HG03378 (cell line): Measurements from ENCODE around the gene EIF3J.
"Not testable (repeated sequence)": the region's sequence is repeated elsewhere in the genome, so short reads cannot be mapped to it uniquely, and the experiment has no call there.

Experiments
- ATAC-seq: cut with Tn5 transposase; IDR thresholded peaks from one replicate; pipeline ENCODE4 v1.9.1; 2021; ENCODE audit warnings: mild to moderate bottlenecking, moderate library complexity; ENCODE audit not compliant: unreplicated experiment

The EIF3J gene, protein sequence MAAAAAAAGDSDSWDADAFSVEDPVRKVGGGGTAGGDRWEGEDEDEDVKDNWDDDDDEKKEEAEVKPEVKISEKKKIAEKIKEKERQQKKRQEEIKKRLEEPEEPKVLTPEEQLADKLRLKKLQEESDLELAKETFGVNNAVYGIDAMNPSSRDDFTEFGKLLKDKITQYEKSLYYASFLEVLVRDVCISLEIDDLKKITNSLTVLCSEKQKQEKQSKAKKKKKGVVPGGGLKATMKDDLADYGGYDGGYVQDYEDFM

DNA sequence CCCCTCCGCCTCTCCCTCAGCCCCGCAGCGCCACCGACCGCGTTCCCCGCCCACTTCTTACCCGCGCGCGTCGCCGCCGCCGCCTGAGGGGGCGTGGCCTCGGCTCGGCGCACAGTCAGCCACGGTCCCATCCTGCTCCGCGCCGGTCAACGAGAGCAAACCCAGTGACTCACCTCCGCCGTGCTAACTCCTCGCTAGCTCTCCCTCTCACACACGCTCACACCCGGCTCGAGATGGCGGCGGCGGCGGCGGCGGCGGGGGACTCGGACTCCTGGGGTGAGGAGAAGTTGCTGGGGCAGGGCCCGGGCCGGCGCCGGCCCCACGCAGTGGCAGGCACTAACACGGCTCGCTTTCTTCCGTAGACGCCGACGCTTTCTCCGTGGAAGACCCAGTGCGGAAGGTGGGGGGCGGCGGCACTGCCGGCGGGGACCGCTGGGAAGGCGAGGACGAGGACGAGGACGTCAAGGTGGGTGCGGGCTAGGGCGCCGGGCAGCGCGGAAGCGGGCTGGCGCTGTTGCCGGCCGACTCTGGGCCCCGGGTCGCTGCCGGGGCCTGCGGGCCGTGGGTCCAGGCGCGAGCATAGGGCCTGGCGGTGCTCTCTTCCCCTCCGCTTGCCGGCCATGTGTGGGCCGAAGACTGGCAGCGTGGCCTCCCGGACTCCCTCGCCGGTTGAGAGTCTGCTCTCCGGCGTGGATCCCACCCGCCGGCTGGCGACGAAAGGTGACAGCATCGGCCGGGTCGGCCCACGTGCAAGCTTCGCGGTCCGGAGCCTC, at the start of gene EIF3J:
TSS of gene EIF3J (plus strand) at position 186 of the 773 bp plus-strand sequence. CDS start at position 234, 48 bp downstream.
- peak; percentile 81 for ATAC-seq

DNA sequence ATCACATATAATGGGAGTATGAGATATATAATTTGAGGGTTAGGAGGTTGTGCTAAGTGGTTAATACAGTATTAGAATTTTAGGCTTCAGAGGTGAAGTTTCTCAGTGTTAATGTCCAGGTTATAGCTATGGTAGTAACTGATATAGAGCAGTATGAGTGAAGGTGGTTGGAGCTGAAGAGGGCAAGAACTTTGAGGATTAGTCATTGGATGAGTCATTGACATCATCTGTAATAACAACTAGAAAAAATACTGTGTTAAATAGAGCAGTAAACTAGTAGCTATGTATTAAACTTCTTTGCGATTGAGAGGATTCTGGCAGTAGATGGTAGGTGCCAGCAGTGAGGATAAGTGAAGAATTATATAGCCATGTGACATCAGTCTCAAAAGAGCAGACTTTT, 47.5 kb upstream of the EIF3J start:
- ATAC-seq, result no peak

DNA sequence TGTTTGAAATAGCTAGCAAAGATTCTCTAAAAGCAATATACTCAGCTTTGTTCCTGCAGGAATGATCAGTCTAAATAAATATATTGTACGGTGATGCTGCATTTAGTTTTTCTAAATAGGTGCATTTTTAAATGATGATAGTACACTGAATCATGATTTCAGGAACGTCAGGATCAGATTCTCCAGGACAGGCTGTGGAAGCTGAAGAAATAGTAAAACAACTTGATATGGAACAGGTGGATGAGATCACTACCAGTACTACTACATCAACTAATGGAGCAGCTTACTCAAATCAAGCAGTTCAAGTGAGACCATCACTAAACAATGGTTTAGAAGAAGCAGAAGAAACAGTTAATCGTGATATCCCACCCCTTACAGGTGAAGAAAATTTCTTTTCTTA, 46.3 kb upstream of the EIF3J start:
- no peak for ATAC-seq

DNA sequence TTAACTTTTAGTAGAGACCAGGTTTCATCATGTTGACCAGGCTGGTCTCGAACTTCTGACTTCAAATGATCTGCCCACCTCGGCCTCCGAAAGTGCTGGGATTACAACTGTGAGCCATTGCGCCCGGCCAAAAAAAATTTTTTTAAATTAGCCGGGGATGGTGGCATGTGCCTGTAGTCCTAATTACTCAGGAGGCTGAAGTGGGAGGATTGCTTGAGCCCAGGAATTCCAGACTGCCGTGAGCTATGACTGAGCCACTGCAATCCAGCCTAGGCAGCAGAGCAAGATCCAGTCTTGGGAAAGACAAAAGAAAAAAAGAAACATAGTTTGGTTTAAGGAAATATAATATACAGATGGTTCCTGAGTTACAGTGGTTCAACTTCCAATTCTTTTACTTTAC, 44.9 kb upstream of the EIF3J start:
- ATAC-seq, result no peak

DNA sequence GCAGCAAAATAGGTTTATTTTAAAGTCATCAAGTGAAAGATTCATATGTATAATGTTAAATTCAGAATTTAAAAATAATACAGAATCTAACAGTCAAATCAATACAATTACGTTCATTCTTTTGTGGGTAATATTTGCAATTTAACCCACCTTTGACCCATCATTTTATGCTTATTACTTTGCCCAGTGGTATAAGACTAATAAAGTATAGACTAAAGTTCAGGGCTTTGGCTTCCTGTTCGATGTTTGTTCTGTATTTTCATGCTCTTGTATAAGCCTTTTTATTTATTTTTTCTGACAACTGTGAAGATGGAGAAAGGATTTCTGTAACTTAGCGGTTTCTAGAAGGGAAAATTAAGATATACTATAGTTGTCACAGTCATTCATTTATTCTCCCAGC, 44.3 kb upstream of the EIF3J start:
- no peak for ATAC-seq

DNA sequence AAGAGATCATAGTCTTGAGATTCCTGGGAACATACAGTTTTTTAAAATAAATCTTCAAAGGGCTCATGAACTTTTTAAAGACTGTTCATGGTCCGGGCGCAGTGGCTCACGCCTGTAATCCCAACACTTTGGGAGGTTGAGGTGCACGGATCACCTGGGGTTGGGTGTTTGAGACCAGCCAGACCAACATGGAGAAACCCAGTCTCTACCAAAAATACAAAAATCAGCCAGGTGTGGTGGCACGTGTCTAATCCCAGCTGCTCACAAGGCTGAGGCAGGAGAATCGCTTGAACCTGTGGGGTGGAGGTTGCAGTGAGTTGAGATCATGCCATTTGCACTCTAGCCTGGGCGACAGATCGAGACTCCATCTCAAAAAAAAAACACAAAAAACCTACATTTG, 41.4 kb upstream of the EIF3J start:
- ATAC-seq, result no peak

DNA sequence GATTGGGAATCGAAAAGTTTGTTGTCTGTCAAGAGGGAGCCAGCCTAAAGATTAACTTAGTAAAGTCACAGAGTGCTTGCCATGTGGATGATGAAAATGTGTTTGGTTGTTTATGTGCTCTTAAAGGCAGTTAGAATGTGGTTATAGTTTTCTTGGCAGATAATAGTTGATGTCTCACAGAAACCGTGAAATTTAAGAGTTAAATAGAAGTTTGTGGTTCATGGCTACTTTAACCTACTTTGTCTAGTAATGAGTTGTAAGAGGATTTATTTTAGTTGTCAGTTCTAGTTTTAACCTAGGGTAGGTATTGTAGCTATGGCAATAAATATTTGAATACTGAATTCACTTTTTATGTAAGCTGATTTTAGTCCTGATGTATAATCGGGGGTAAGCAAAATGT, 36.4 kb upstream of the EIF3J start:
- ATAC-seq, result no peak

DNA sequence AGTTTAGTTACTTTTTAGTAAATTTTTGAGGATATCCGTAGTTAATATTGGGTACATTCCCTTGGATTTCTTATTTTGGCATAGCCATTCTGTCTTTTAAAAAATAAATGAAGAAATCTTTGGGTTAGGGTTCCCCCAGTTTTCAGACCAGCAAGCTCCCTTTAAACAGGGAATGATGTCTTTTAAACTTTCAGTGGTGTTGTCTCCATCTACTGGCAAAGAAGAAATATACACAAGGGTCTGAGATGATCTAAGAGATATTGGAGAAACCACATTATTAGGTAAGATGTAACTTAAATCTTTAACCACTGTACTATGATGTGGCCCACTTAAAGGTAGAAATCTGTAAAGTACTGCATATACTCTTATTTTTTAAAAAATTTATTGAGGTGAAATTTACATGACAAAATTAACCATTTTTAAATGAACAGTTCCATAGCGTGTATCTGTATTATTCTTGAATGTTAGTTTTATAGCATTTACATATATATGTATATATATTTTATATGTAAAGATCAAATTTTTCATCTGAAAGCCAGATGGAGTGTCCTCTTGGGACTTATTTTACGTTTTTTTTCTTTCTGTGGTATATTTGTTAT, 35.1 kb upstream of the EIF3J start:
- no peak for ATAC-seq

DNA sequence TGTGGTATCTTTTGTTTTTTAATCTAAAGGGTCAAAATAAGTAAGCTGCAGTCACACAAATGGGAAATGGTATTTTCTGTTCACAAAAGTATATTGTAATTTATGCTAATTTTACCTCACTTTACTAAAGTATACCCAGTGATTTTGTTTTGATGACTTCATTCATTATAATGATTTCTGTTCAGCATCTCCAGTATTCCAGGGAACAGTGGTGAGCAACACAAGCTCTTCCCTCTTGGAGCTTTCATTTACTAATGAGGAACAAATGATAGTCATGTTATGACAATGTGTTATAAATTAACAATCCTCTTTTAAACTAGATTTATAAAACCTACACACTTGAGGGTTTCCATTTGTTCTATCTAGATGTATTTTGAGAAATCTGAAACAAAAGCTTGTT, 20.5 kb upstream of the EIF3J start:
- ATAC-seq, result no peak

DNA sequence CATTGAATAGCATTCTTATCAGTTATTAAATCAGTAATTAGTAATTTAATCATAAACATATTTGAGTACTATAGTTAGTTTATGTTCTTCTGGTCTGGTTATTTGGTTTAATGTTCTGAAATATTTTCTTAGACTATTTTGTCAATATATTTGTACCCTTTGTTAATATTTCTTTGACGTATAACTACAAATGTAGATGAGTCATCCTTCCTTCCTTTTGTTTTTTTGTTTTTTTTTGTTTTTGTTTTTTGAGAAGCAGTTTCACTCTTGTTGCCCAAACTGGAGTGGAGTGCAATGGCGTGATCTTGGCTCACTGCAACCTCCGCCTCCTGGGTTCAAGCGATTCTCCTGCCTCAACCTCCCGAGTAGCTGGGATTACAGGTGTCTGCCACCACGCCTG, 17.4 kb upstream of the EIF3J start:
- ATAC-seq, result no peak

DNA sequence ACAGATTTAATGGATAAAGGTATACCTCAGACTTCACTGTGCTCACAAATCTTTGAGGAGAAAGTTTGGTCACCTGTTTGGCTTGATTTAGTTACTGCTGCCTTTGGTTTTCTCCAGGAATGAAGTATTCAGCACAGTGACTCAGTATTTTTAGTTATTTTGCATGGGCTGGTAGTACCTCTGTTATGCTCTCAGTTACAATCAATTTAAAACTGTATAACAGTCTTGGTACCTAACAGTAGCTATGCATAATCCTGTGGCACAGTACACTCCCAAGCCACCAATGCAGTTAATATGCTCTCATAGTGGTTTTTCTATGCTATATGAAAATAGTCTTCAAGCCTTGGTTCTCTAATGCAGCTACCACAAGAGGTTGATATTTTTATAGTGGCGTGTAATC, 11.9 kb upstream of the EIF3J start:
- ATAC-seq, result no peak

DNA sequence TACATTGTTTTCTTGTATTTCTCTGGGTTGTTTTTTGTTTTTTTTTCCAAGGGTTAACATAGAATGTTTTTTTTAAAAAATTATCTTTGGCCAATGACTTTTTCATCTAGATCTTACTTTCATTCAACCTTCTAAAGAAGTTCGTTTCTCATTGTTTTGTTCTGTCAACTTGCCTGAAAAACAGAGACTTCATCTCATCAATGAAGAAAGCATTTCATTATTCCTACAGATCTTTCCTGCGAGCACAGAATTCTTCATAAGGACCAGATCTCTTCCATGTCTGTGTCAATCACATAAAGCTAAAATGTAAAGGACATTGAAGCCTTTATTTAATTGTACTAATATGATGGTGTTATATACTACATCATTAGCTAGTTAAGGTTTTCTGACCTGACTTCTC, 9.7 kb upstream of the EIF3J start:
- no peak for ATAC-seq

DNA sequence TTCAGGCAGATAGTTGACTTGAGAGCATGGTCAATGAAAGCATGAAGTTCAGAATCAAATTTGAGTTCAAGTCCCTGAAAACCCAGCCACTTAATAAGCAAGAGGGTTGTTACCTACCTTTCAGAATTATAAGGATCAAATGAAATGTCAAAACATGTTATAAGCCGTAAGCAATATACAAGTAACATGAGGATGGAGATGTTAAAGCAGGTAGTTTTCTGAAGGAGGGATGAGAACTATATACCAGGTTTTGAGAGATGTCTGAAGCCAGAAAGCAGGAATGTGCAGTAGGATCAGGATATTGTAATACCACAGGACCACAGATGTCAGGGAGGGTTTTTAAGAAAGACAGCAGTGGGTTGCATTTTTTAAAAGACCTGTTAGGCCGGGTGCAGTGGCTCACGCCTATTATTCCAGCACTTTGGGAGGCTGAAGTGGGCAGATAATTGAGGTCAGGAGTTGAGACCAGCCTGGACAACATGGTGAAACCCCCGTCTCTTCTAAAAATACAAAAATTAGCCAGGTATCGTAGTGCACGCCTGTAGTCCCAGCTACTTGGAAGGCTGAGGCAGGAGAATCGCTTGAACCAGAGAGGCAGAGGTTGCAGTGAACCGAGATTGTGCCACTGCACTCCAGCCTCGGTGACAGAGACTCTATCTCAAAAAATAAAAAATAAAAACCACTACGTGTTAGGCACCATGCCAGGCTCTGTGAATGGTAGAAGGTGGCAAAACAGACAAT, 6.9 kb upstream of the EIF3J start:
- ATAC-seq, result no peak

DNA sequence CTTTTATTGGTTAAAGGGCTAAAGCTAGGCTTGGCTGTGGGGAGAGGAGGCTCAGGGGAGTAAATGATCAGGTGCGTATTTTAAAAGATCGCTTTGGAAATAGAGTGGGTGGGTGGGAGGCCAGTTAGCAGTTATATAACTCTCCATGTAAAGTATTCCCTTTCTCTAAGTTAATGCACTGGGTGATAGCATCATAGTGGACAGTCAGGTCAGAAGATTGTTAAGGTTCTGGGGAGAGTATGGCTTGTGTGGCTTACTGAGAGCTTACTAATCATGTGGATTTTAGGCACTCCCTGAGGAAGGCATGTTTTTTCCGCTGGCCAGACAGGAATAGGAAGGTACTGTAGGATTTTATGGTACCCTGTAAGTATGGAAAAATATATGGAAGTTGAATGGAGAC, 6.3 kb upstream of the EIF3J start:
- no peak for ATAC-seq

DNA sequence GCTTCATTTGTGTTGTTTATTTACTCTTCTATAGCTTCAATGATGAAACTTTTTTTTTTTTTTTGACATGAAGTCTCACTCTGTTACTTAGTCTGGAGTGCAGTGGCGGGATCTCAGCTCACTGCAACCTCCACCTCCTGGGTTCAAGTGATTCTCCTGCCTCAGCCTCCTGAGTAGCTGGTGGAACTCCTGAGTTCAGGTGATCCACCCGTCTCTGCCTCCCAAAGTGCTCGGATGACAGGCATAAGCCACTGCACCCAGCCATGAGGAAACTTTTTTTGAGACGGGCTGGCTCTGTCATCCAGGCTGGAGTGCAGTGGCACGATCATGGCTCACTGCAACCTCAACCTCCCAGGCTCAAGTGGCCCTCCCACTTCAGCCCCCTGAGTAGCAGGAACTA, 4.7 kb upstream of the EIF3J start:
- not testable (repeated sequence) for ATAC-seq

DNA sequence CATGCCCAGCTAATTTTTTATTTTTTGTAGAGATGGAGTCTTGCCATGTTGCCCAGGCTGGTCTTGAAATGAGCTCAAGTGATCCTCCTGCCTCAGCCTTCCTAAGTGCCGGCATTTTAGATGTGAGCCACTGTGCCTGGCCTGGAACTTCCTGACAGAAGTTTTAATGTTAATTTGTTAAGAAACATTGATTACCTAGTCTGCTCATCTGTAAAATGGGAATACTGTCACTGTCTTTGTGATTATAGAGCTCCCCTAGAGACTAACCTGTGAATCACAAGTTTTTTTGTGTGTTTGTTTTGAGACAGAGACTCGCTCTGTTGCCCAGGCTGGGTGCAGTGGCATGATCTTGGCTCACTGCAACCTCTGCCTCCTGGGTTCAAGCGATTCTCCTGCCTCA, 4.3 kb upstream of the EIF3J start:
- ATAC-seq, result no peak

DNA sequence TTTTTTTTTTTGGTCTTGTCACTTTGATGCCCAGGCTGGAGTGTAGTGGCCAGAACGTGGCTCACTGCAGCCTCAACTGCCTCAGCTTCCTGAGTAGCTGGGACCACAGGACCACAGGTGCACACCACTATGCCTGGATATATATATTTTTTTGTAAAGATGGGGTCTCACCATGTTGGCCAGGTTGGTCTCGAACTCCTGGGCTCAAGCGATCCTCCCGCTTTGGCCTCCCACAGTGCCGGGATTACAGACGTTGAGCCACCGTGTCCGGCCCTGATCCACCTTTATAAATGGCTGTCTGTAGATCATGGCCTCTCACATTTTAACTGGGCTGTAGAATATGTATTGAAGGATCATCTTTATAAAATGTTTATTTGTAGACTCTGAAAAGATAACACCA, 1.9 kb upstream of the EIF3J start:
- ATAC-seq, result no peak

DNA sequence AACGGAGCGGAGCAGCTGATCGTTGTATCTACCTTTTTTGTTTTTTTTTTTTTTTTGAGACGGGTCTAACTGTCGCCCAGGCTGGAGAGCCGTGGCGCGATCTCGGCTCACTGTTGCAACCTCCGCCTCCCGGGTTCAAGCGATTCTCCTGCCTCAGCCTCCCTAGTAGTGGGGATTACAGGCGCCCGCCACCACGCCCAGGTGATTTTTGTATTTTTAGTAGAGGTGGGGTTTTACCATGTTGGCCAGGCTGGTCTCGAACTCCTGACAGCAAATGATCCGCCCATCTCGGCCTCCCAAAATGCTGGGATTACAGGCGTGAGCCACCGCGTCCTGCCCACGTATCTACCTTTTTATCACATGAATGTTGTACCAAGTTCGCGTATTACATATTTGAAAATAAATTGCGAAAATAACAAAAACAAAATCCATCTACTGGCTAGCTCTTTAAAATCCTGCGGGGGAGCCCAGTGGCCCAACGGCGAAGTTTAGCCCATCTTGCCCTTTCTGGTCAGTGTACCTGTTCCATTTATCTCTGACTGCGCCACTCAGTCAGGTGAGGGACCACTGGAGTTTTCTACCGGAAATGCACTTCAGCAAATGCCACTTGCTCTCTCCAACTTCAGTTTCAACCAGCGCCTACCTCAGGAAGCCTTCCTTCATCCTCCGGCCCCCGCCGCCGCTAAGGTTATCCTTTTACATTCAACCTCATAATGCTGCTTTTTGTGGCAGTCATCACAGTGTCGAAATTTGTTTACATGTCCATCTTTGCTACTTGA, 1.2 kb upstream of the EIF3J start:
- ATAC-seq, result no peak

DNA sequence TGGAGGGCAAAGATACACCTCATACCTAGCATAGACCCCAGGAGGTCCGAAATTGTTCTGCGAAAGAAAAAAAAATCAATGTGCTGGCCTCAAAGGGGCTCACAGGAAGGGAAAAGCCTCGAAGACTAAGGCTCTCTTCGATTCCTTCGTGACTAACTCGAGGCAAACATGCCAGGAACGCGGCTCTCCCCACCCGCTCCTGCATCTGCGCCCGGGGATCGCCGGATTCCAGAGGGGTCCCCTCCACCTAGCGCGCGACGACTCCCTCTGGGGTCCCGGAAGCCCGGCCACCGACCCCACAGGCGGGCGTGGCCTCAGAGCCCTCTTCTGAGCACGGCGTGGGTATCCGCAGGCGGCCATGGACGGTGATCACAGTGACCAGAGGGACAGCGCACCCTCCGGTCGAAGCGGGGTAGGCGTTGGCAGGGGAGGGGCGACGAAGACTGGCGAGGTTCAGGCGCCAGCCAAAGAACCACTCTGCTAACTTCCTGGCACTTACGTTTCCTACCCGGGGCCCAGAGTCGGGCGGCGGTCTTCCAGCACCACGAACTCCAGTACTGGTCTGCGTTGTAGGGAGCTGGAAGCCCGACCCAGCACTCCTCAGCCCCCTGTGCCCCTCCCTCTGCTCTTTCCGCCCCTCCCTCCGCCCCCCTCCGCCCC, 515 bp upstream of the EIF3J start:
- peak; percentile 60 for ATAC-seq

DNA sequence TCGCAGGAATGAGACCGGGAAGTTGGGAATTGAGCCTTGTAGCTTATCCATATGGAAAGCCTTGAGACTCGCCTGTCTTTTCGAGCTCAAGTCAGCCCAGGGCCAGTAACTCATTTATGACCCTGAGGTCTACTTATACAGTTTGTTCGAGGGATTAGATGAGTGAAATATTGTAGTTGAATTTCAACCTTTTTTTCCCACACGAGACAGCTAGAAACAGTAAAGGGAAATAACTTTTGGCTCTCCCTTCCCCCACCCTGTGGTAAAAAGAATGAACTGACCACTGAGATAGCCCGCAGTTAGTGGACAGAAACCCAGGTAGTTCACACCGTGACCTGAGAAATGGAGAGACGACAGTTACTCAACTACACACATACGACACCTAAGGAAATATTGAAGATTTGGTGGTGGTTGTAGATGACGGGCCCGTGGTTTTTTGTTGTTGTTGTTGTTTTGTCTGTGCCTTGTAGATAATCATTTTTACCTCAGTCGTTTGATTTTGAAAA, 841 bp downstream of the EIF3J start:
- ATAC-seq, result no peak
